Measurements from ENCODE around the gene FOXP4.

Gene FOXP4

DNA sequence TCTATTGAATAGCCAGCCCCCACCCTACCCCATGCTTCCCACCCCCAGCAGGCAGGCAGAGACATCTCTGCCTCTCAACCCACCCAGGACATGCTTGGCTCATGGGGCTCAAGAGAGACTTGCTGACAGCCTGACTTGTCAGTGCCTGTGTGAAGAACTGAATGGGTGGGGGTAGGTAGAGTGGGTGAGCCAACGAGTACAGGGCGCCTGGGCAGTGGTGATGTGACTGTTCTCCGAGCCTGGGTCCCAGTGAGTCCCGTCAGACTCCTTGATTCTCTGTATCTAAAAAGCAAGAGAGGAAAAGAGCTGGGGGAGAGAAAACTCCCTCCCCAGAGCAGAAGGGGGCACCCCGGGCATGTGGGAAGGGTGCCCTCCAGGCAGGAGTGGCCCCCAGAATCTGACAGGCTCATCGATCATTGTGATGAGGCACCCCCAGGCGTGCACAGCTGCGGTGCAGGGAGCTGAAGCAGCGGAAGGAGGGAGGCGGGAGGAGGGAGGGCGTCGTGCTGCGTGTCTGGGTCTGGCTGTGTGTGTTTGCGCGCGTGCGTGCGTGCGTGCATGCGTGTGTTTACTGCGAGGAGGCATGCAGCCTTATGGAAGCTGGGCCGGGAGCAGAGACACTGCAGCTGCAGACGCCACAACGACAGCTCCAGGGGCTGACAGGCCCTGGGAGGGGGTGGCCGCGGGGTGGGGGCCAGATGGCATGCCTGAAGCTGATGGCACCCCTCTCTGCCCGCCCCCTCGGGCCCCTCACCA lies 40.2 kb downstream of the FOXP4 start:
- no peak for DNase-seq

DNA sequence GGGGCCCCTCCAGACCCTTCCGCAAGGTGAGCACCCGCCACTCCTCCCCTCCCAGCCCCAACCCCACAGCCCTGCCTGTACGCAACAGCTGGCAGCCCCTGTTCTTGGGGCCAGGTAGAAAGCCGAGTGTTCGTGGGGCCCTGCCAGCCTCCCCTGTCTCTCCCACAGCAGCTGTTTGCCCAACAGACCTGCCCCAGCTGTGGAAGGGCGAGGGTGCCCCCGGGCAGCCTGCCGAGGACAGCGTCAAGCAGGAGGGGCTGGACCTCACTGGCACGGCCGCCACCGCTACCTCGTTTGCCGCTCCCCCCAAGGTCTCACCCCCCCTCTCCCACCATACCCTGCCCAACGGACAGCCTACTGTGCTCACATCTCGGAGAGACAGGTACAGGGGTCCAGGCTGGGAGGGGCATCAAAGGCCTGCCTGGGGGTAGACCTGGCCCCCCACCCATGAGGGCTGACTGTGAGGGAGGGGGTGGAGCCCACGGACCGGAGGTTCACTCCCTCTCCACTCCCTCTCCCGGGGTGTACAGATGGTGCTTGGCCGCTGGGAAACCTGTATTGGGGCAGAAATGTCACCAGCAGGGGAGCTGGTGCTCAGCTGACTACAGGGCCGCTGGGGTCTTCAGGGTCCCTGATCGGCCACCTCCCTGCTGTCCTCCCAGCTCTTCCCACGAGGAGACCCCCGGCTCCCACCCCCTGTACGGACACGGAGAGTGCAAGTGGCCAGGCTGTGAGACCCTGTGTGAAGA lies 41.1 kb downstream of the FOXP4 start:
- no peak for DNase-seq

GRCh38 chr6:41588111-41588510 lies 41.9 kb downstream of the FOXP4 start:
- no peak for DNase-seq

GRCh38 chr6:41589223-41589622 lies 43.0 kb downstream of the FOXP4 start:
- DNase-seq, result no peak

GRCh38 chr6:41589636-41590622 lies 43.7 kb downstream of the FOXP4 start:
- DNase-seq, result no peak

- DNase-seq, result no peak
Measured at GRCh38 chr6:41591122-41591521, 44.9 kb downstream of the FOXP4 start.

DNA sequence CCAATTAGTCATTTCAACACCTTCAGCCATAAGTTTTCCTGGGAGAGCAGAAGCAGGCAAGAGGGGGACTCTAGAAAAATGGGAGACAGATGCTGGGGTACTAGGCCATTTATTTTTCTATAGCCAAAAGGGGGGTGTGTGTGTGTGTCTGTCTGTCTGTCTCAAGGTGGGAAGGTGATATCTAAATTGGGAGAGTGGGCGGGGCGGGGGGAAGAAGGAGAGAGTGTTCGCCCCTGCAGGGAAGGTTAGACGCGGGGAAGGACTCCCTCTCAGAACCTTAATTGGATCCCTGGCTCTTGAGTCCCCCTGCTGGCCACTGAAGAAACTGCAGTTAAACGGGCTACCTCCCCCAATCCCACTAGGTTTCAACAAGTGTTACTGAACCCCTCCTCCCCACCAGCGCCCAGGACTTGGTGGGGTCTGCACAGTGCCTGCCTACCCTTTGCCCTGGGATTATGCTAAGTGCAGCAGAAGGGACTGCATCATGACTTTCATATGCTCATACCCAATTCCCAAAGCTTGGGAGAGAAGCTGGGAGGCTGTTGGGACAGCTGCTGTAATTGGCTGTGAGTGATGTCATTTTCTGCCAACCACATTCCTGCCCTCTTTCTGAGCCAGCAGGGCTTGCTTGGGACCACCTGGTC lies 45.8 kb downstream of the FOXP4 start:
- DNase-seq, result peak; percentile 91

DNA sequence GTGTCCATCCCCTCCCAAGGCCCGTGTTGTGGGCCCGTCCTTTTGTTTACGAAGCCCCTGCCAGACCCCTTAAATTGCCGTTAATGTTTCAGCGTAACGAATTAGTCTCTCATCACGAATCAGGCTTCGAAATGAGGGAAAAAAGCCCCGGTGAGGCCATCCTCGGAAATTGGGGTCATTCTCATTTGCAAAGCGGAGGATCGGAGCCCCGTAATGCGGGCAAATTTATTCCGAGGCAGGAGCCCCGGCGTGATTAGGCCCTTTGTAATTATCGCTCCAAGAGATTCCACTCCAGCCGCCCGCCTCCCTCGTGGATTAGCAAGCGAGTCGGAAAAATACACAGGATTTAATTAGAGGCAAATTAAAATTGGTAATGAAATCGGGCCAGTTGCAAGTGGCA lies 47.2 kb downstream of the FOXP4 start:
- DNase-seq, result no peak

GRCh38 chr6:41593839-41594238 lies 47.7 kb downstream of the FOXP4 start:
- no peak for DNase-seq

- DNase-seq, result no peak
Measured at GRCh38 chr6:41594326-41594725, 48.1 kb downstream of the FOXP4 start.

DNA sequence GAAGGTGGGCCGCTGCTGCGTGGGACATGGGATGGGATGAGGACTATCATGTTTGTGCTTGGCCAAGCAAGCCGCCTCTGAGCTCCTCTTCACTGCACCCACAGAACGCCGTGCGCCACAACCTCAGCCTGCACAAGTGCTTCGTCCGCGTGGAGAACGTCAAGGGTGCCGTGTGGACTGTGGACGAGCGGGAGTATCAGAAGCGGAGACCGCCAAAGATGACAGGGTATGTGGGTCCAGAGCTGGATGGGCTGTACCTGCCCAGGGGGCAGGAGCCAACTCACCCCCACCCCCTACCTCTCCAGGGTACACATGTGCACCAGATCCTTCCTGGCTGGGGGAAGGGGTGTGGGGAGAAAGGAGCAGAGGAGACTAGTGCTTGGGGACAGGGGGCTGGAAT lies 48.6 kb downstream of the FOXP4 start:
- no peak for DNase-seq

DNA sequence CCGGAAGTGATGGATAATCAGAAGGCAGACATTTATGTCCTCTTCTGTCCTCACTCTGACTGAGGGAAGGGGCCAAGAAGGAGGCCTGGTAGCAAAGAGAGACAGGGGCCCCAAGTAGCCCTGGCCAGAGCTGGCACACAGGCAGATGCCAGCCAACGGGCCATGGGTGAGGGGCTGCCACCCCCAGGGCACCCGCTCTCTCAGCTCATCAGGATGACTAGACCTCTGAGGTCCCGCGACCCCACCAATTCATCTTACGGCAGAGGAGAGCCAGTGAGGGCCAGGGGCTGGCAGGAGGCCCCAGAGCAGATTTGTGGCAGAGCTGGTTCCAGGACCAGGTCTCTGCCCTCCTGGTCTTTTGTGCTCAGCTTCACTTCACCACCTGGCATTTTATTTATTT lies 49.0 kb downstream of the FOXP4 start:
- no peak for DNase-seq

GRCh38 chr6:41596096-41596685 lies 50.0 kb downstream of the FOXP4 start:
- DNase-seq, result no peak

GRCh38 chr6:41596807-41597206 lies 50.6 kb downstream of the FOXP4 start:
- DNase-seq, result no peak

GRCh38 chr6:41597246-41598000 lies 51.2 kb downstream of the FOXP4 start:
- no peak for DNase-seq

DNA sequence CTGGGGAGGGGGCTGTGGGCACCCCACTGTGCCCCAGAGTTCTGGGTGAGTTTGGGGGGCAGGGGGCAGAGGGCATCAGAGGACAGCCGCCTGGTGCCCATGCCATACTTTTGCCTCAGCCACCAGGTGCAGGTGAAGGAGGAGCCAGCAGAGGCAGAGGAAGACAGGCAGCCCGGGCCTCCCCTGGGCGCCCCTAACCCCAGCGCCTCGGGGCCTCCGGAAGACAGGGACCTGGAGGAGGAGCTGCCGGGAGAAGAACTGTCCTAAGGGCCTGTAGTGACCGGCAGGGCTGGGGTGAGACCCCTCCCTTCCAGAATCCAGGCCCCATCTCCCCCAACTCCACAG lies 52.5 kb downstream of the FOXP4 start:
- DNase-seq, result no peak

DNA sequence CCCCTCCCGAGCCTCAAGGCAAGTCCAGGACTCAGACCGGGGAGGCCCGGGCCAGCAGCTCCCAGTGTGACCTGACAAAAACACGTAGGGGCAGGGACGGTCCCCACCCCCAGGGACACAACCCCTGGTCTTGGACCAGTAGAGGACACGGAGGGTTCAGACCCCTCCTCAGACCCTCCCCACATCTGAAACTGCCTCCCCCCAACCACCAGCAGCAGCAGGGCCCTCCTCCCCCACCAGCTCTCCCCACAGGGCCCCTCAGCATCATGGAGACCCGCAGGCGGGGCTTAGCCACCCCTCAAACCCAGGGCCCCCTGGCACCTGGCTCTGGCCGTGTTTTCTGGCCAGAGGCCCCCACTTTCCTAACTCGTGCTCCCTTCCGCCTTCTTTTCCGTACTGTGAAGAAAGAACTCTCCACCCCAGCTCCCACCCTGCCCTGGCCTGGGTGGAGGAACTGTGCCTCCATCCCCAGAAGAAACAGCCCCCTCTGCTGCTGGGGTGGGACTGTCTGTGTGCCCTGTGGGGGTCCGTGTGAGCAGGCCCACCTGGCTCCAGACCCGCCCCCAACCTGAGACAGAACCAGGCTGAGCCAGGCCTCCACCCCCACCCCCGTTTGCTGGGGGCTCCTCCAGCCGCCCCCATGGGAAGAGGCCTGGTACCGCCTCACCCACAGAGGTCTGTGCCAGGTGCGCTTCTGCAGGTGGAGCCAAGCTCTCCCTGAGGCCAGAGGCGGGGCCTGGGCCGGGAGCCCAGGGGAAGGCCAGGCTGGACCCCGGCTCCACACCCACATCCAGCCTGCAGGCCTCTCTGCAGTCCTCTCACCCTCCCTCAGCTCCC lies 53.1 kb downstream of the FOXP4 start:
- no peak for DNase-seq

DNA sequence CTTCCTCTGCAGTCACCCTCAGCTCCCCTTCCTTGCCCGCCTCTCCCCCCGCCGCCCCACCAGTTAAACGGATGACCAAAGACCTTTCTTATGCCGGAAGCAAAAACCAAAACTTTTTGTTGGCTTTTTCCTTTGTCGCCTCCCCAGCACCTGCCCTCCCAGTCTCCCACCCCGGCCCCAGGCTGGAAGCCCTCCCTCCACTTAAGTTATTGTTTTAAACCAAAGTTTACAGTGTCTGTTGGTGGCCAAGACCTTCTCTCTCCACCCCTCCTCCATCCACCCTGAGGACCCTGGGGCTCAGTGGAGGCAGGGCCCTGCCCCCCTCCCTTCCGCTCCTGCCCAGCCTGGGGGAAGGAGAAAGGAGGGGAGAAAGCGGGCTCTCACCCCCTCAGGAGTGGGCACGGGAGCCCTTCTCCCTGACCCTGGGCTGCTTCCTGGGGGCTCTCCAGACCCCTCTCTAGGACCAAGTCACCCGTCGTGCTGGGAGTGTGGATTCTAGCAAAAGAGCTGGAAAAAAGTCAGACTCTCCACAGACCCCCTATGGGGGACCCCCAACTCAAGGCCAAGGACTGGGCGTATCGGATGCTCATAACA lies 53.8 kb downstream of the FOXP4 start:
- no peak for DNase-seq

GRCh38 chr6:41600499-41601247 lies 54.5 kb downstream of the FOXP4 start:
- no peak for DNase-seq

DNA sequence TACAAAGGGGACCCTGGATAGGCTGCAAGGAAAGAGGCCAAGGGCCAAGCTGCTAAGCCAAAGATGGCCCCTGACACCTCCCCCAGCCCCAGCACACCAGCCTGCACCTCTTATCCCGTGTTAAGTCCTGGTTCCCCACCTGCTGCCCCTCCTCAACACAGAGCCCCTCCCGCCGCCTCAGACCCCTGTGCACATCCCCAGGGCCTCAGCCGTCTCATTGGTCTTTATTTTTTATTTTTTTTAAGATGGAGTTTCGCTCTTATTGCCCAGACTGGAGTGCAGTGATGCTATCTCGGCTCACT lies 55.0 kb downstream of the FOXP4 start:
- no peak for DNase-seq

Measured in stimulated activated CD8-positive, alpha-beta memory T cell treated with anti-CD3 and anti-CD28 coated beads, Interleukin-4, amount 100 ng/mL, for 48 hours (primary cell).